Gastrocnemius medialis (tissue), 4 donors: Measurements from ENCODE around the gene MICAL1.

Experiments used
- POLR2A ChIP-seq, 2 donors: fragments of 450-650 bp; IDR thresholded peaks; one replicate each; pipeline ENCODE4 v1.6.1; 2017; ENCODE audit warnings: antibody characterized with exemption in 2 of 2, mild to moderate bottlenecking in 2 of 2, moderate library complexity in 2 of 2
- TF ChIP-seq, protein P1 (sequence below), 5 experiments: fragments of 450-650 bp in 3 of 5; fragments of 200-600 bp in 2 of 5; sonication (generic) in 2 of 5; IDR thresholded peaks in 4 of 5; conservative IDR thresholded peaks in 1 of 5; 1 replicate in 4 of 5; 2 replicates in 1 of 5; pipeline ENCODE4 v1.5.1; 2016 to 2019; ENCODE audit warnings: antibody characterized with exemption in 5 of 5, mild to moderate bottlenecking in 3 of 5, moderate library complexity in 3 of 5

DNA sequence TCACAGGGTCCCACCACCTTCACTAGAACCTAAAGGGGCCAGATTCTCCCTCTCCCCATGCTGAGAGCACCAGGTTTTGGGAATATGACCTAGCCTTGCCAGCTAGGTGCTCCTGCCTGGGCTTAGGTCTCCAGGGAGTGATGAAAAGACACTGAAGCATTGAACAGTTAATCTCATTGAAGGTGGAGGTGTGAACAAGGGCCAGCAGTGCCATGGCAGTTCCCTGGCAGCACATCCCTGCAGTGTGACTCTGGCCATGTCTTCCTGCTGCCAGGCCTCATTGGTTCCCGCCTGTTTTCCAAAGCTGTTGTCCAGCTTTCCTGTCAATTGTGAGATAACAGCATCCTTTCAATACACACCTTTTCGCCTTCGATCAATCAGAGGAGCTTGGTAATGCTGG is 26.1 kb downstream of the MICAL1 start:
- TF ChIP-seq, protein P1, sequence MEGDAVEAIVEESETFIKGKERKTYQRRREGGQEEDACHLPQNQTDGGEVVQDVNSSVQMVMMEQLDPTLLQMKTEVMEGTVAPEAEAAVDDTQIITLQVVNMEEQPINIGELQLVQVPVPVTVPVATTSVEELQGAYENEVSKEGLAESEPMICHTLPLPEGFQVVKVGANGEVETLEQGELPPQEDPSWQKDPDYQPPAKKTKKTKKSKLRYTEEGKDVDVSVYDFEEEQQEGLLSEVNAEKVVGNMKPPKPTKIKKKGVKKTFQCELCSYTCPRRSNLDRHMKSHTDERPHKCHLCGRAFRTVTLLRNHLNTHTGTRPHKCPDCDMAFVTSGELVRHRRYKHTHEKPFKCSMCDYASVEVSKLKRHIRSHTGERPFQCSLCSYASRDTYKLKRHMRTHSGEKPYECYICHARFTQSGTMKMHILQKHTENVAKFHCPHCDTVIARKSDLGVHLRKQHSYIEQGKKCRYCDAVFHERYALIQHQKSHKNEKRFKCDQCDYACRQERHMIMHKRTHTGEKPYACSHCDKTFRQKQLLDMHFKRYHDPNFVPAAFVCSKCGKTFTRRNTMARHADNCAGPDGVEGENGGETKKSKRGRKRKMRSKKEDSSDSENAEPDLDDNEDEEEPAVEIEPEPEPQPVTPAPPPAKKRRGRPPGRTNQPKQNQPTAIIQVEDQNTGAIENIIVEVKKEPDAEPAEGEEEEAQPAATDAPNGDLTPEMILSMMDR (IDR thresholded peaks at IDR 0.05 in 4 of 5, conservative IDR thresholded peaks at IDR 0.05 in 1 of 5): no peak
- TF ChIP-seq POLR2A (IDR thresholded peaks at IDR 0.05): no peak
